ENCODE data around the gene CDH15.

GRCh38 chr16:89222931-89223330, 51.4 kb downstream of the CDH15 start:
- TF ChIP-seq CTCF (IDR thresholded peaks at IDR 0.05): no peak
- no peak for TF ChIP-seq EZH2 (IDR thresholded peaks at IDR 0.05; ENCODE audit: borderline replicate concordance, insufficient read depth, low read depth, low read length, poor library complexity, severe bottlenecking)
